PFSK-1 (cell line): Measurements from ENCODE around the gene TEX13A.

ENCODE experiments used
- POLR2AphosphoS5 ChIP-seq: IDR thresholded peaks from 2 replicates; pipeline ENCODE4 v1.6.1; 2012; ENCODE audit warnings: low read depth, mild to moderate bottlenecking, control low read depth, low read length, moderate library complexity
- REST ChIP-seq, 2 experiments: IDR thresholded peaks; 2 replicates each; pipeline versions ENCODE4 v1.6.1 to v1.8.0; 2011 to 2012; ENCODE audit warnings: low read depth in 2 of 2, low read length in 2 of 2, control low read depth in 1 of 2, inconsistent platforms in 1 of 2, mild to moderate bottlenecking in 1 of 2, moderate library complexity in 1 of 2; ENCODE audit not compliant: insufficient read depth in 1 of 2
- SIN3A ChIP-seq: IDR thresholded peaks from 2 replicates; pipeline ENCODE4 v1.6.1; 2012; ENCODE audit warnings: mild to moderate bottlenecking, low read length, moderate library complexity, borderline replicate concordance; ENCODE audit not compliant: insufficient read depth

GRCh38 chrX:105241056-105241455 lies 20.6 kb upstream of the TEX13A start:
- no peak for TF ChIP-seq POLR2AphosphoS5
- no peak for TF ChIP-seq SIN3A
- TF ChIP-seq REST (IDR thresholded peaks at IDR 0.05; ENCODE audit: insufficient read depth in 1 of 2, low read depth in 2 of 2, low read length in 2 of 2), result no peak
